ENCODE data around the gene SLCO2B1. TPM values are rescaled to one million over a fixed set of nuclear protein-coding genes. Genes with fewer than 3 reads are reported as not detected.

SLCO2B1 gene
- total RNA-seq, 1 donor from 2014 or later: not detected

GRCh38 chr11:75237050-75237449, 86.1 kb downstream of the SLCO2B1 start:
- Mint-ChIP-seq H3K4me1 (ENCODE audit: low read depth) (peaks cover under 1% of the 10 kb centered on the region), H3K4me3 (no peak overlapping the region), H3K9me3 (no peaks in the 10 kb centered on the region), H3K27me3 (ENCODE audit: insufficient read depth) (peaks cover 19% of the 10 kb centered on the region), H3K27ac (no peak overlapping the region), H3K36me3 (ENCODE audit: low read depth) (no peaks in the 10 kb centered on the region)
- no peak for DNase-seq (ENCODE audit: low spot score)
- intact Hi-C loops (cut with micrococcal nuclease): no loop called here

DNA sequence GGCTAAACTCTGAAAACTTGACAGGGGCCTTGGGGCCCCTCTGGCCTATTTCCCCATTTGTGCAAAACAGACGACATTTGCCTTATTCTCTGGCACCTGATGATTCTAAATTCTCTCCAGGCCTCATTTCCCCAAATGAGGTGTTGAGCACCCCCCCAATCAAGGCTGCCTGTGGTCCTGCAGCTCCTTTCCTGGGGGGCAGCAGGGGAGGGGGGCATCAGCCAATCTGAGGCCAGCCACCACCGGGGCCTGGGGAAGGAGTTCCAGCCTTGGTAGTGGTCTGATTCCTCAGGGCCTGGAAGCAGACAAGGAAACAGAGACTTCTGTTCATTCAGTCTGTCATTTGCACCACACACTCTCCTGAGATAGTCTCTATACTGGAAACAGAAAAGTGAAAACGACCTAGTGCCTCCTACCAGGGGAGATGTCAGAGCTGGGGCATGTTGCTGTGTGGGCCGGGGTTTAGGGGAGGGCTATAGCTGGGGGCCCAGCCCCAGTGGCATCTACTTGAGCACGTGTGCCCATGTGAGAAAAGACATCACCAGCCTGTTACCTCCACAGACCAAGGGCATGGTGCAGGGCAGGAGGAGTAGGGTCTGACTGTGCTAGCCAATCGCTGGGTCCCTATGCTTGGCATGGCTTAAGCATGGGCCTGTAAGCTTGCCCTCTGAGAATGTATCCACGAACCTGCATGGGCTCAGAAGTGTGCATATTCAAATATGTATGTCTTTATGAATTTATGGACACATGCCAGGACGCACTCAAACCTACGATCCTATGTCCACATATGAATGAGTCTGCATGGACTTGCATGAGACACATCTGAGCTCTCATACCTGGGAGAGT, 87.9 kb downstream of the SLCO2B1 start:
- peak overlapping the region; percentile 42 for H3K4me3 Mint-ChIP-seq
- H3K4me1 Mint-ChIP-seq (ENCODE audit: low read depth): peaks cover 6% of the 10 kb centered on the region
- DNase-seq (ENCODE audit: low spot score): no peak
- intact Hi-C loops (cut with micrococcal nuclease): no loop called here
- no peak overlapping the region for H3K27ac Mint-ChIP-seq
- H3K27me3 Mint-ChIP-seq (ENCODE audit: insufficient read depth): peaks cover 37% of the 10 kb centered on the region
- H3K9me3 Mint-ChIP-seq: no peaks in the 10 kb centered on the region
- H3K36me3 Mint-ChIP-seq (ENCODE audit: low read depth): no peaks in the 10 kb centered on the region

DNA sequence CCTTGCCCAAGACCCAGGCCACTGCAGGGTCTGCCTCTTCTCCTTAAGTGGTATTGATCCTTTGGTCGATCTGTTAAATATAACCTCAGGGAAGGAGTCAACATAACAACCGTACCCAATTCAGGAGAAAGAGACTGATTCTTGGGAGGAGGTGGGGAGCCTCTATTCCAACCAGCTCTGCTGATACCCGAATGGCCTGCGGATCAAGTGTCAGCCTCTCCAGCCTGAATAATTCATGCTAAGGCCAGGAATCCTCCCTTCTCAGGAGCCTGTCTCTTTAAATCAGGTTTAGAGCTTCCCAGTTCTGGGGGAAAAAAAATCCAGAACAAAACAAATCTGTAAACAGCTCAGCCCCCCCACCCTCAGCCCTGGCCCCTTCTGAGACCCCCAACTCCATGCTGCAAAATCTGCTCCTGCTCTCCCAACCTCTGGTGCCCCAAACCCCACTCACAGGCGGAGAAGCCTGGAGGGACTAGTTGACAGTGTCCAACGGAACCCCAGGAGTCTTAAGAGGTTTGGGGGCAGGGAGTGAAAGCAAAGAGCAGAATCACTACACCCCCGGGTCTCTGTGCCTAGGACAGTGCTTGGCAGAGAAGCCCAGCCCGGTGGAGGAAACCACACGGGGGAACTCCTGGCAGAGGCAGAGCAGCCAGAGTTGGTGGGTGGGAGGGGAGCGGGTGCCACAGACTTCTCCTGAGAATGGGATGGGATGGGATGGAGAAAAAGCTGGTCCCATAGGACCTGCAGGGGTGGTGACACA, 88.8 kb downstream of the SLCO2B1 start:
- intact Hi-C loops (cut with micrococcal nuclease): loop anchor here (2.0 to 10.0 kb wide), 5 partner anchors 292 to 1203 kb away; partner anchors contain the start of genes PGM2L1, POLD3, SPCS2 and XRRA1
- no peak for DNase-seq (ENCODE audit: low spot score)
- Mint-ChIP-seq H3K4me1 (ENCODE audit: low read depth) (peaks cover 6% of the 10 kb centered on the region), H3K4me3 (peak overlapping the region; percentile 82), H3K9me3 (no peaks in the 10 kb centered on the region), H3K27me3 (ENCODE audit: insufficient read depth) (peaks cover 43% of the 10 kb centered on the region), H3K36me3 (ENCODE audit: low read depth) (no peaks in the 10 kb centered on the region), H3K27ac (no peak overlapping the region)

DNA sequence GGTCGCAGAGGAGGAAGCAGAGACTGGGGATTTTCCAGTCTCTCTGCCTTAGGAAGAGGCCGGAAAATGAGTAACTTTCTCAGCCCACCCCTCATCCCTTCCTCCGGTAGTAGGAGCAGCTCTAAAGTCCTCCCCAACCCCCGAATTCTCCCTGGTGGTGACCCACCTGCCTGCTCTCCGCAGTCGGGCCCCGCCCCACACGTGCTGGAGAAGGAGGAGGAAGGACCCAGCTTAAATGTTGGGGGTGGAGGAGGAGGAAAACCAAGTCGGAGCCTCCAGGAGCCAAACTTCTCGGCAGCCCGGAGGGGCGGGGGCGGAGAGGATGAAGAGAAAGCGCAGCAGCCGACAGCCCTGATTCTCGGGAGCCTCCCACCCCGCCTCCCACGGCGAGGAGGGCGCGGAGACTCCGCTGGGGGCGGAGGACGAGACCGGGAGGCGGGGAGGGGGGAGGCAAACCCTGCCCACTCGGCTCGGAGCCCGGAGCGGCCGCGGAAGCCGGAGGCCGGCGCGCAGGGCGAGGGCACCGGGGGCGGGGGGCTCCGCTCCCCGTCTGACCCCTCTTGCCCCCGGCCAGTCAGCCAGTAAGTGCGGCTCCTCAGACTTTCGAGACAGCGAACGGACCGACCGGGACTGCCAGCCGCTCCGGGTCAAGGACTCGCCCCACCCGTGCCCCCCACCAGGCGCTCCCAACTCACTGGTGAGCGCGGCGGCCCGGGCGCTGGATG, 89.6 kb downstream of the SLCO2B1 start, which contains the start of gene TPBGL:
TPBGL (plus strand) TSS at position 464 of the 725 bp plus-strand sequence. CDS start 276 bp downstream, outside the sequence.
- Mint-ChIP-seq H3K4me1 (ENCODE audit: low read depth) (peaks cover 6% of the 10 kb centered on the region), H3K36me3 (ENCODE audit: low read depth) (no peaks in the 10 kb centered on the region), H3K4me3 (peak within 1 kb of the TSS; percentile 82), H3K27me3 (ENCODE audit: insufficient read depth) (peaks cover 50% of the 10 kb centered on the region), H3K27ac (peak within 1 kb of the TSS; percentile 80), H3K9me3 (no peaks in the 10 kb centered on the region)
- intact Hi-C loops (cut with micrococcal nuclease): loop anchor here (1.0 to 10.0 kb wide), 7 partner anchors 26 to 1202 kb away; partner anchors contain the start of genes PGM2L1, POLD3, SPCS2 and XRRA1
- DNase-seq (ENCODE audit: low spot score): no peak

- Mint-ChIP-seq H3K4me1 (ENCODE audit: low read depth) (peaks cover 6% of the 10 kb centered on the region), H3K27me3 (ENCODE audit: insufficient read depth) (peaks cover 52% of the 10 kb centered on the region), H3K36me3 (ENCODE audit: low read depth) (no peaks in the 10 kb centered on the region), H3K4me3 (peak overlapping the region; percentile 58), H3K27ac (no peak overlapping the region), H3K9me3 (no peaks in the 10 kb centered on the region)
- DNase-seq (ENCODE audit: low spot score): peak; percentile 89
- intact Hi-C loops (cut with micrococcal nuclease): loop anchor here (1.0 to 10.0 kb wide), 7 partner anchors 27 to 1201 kb away; partner anchors contain the start of genes PGM2L1, POLD3, SPCS2 and XRRA1
Observed at GRCh38 chr11:75241036-75241905, 90.4 kb downstream of the SLCO2B1 start.

- Mint-ChIP-seq H3K36me3 (ENCODE audit: low read depth) (no peaks in the 10 kb centered on the region), H3K27me3 (ENCODE audit: insufficient read depth) (peaks cover 52% of the 10 kb centered on the region), H3K4me1 (ENCODE audit: low read depth) (peaks cover 6% of the 10 kb centered on the region), H3K27ac (peak overlapping the region; percentile 53), H3K9me3 (no peaks in the 10 kb centered on the region), H3K4me3 (peak overlapping the region; percentile 76)
- DNase-seq (ENCODE audit: low spot score): no peak
- intact Hi-C loops (cut with micrococcal nuclease): loop anchor here (1.0 to 10.0 kb wide), 7 partner anchors 28 to 1200 kb away; partner anchors contain the start of genes PGM2L1, POLD3, SPCS2 and XRRA1
Observed at GRCh38 chr11:75241906-75242644, 91.2 kb downstream of the SLCO2B1 start.

DNA sequence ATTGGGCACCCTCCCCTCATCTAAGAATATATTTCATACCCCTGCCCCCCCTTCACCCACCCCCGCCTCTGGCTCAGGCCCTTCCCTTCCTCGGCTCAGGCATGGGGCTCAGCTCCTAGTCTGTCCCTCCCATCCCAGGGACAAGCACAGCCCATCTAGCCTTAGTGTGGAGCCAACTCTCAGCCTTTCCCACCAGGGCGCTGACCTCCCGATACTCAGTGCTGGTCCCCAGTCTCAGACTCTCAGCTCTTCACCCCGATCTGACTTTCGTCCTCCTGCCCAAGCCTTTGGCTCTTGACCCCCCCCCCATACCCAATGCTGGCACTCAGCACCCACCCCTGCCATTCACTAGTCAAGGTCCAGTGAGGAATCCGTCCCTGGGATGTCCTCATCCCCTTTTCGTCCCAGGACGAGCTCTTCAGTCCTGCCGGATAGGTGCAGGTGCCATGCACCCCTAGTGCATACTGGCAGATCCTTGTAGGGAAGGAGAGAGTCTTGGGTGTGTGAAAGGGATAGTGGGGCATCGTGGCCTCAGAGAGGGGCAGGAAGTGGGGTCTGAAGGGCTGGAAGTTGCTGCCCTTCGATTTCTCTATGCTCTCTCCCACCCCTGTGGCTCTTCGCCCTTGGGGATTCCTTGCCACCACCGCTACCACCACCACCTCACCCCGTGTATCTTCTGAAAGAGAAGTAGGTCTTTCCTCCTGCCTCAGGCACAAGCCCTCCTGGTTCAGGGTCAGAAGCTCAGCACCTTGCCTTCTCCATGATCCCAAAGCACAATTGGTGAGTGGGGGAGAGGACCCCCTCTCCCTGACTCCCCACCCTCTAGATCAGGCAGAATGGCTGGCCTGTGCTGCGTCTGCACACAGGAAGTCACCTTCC, 92.1 kb downstream of the SLCO2B1 start:
- intact Hi-C loops (cut with micrococcal nuclease): loop anchor here (5.0 to 10.0 kb wide), 4 partner anchors 296 to 1199 kb away; partner anchors contain the start of genes PGM2L1, POLD3, SPCS2 and XRRA1
- peak overlapping the region; percentile 61 for H3K27ac Mint-ChIP-seq

GRCh38 chr11:75244052-75244814, 93.3 kb downstream of the SLCO2B1 start:
- peaks cover 47% of the 10 kb centered on the region for H3K27me3 Mint-ChIP-seq (ENCODE audit: insufficient read depth)
- no peak overlapping the region for H3K4me3 Mint-ChIP-seq
- no peaks in the 10 kb centered on the region for H3K9me3 Mint-ChIP-seq
- H3K27ac Mint-ChIP-seq: no peak overlapping the region
- peaks cover 12% of the 10 kb centered on the region for H3K4me1 Mint-ChIP-seq (ENCODE audit: low read depth)
- no peak for DNase-seq (ENCODE audit: low spot score)
- no peaks in the 10 kb centered on the region for H3K36me3 Mint-ChIP-seq (ENCODE audit: low read depth)
- intact Hi-C loops (cut with micrococcal nuclease): loop anchor here (5.0 to 10.0 kb wide), 4 partner anchors 297 to 1198 kb away; partner anchors contain the start of genes PGM2L1, POLD3, SPCS2 and XRRA1

More for the DNA sequence above, 92.1 kb downstream of the SLCO2B1 start:
- H3K4me1 Mint-ChIP-seq (ENCODE audit: low read depth): peaks cover 6% of the 10 kb centered on the region
- H3K9me3 Mint-ChIP-seq: no peaks in the 10 kb centered on the region
- H3K27me3 Mint-ChIP-seq (ENCODE audit: insufficient read depth): peaks cover 47% of the 10 kb centered on the region
- DNase-seq (ENCODE audit: low spot score): no peak
- H3K4me3 Mint-ChIP-seq: peak overlapping the region; percentile 76
- H3K36me3 Mint-ChIP-seq (ENCODE audit: low read depth): no peaks in the 10 kb centered on the region

GRCh38 chr11:75245356-75246005, 94.6 kb downstream of the SLCO2B1 start:
- H3K27me3 Mint-ChIP-seq (ENCODE audit: insufficient read depth): peaks cover 40% of the 10 kb centered on the region

More at GRCh38 chr11:75245356-75246005, 94.6 kb downstream of the SLCO2B1 start:
- Mint-ChIP-seq H3K4me3 (no peak overlapping the region), H3K4me1 (ENCODE audit: low read depth) (peaks cover 12% of the 10 kb centered on the region), H3K27ac (no peak overlapping the region), H3K9me3 (no peaks in the 10 kb centered on the region), H3K36me3 (ENCODE audit: low read depth) (no peaks in the 10 kb centered on the region)
- intact Hi-C loops (cut with micrococcal nuclease): loop anchor here (10.0 kb wide), 1 partner anchor 651 kb away; the partner anchor contains the start of gene POLD3
- DNase-seq (ENCODE audit: low spot score): no peak
